Neural progenitor cell (in vitro differentiated cells): ENCODE measurements around the gene DTD1.

Experiments
- CTCF ChIP-seq: fragments of 200-600 bp; sonication (generic); IDR thresholded peaks from 2 replicates; pipeline ENCODE4 v1.5.1; 2017; ENCODE audit warnings: antibody characterized with exemption, mild to moderate bottlenecking
- EZH2 ChIP-seq: fragments of 200-600 bp; sonication (generic); IDR thresholded peaks from 2 replicates; pipeline ENCODE4 v1.6.1; 2017; ENCODE audit warnings: antibody characterized with exemption, mild to moderate bottlenecking, moderate library complexity
- EZH2phosphoT487 ChIP-seq: fragments of 200-600 bp; sonication (generic); IDR thresholded peaks from 2 replicates; pipeline ENCODE4 v1.6.1; 2017; ENCODE audit warnings: antibody characterized with exemption

DNA sequence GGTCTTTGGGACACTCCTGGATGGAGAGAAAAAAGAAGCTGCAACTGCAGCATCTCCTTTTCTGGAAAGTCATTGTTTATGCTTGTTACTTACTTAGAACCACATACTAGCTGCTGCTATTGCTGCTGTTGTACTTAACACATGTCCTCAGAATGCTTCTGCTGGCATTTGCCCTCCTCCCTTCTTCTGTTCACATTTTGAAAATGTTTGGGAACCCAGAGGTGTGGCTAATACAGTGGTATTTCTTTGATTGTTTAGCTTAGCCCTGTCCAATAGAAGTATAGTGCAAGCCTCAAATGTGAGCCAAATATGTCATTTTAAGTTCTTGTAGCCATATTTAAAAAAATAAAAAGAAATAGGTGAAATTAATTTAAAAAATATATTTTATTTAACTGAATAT lies 8.4 kb downstream of the DTD1 start:
- TF ChIP-seq CTCF (no peak), EZH2 (no peak), EZH2phosphoT487 (no peak)
